Brain microvascular endothelial cell (primary cell): ENCODE data around the gene OR52H1.

Source experiments
- DNase-seq: peaks from one replicate; pipeline ENCODE4 v3.0.0-alpha.2; 2020
- H3K27ac ChIP-seq: fragments of 250-450 bp; sonication (Bioruptor Pico); 2 replicates; pipeline ENCODE4 v1.5.1; 2020; ENCODE audit warnings: mild to moderate bottlenecking, moderate library complexity
- H3K27me3 ChIP-seq: fragments of 250-450 bp; sonication (Bioruptor Pico); replicated peaks from 2 replicates; pipeline ENCODE4 v1.5.1; 2020; ENCODE audit warnings: mild to moderate bottlenecking
- H3K36me3 ChIP-seq: fragments of 250-450 bp; sonication (Bioruptor Pico); replicated peaks from 2 replicates; pipeline ENCODE4 v1.5.1; 2020; ENCODE audit warnings: mild to moderate bottlenecking
- H3K4me3 ChIP-seq: 2 replicates; pipeline ENCODE4 v1.5.1; 2011; ENCODE audit warnings: low read depth, mild to moderate bottlenecking, control low read depth, low read length, moderate library complexity
- in situ Hi-C: cut with HindIII; loops from 2 replicates; pipeline ENCODE4 v1.10.0; 2017; ENCODE audit warnings: low sequenced_read_pairs, low pct_ligation_motif_present
- TF ChIP-seq, protein P1 (sequence below): IDR thresholded peaks from 2 replicates; pipeline ENCODE4 v1.5.1; 2011; ENCODE audit warnings: low read depth, mild to moderate bottlenecking, moderate library complexity, low read length, control low read depth, inconsistent platforms; ENCODE audit errors: missing control alignments

Gene OR52H1

DNA sequence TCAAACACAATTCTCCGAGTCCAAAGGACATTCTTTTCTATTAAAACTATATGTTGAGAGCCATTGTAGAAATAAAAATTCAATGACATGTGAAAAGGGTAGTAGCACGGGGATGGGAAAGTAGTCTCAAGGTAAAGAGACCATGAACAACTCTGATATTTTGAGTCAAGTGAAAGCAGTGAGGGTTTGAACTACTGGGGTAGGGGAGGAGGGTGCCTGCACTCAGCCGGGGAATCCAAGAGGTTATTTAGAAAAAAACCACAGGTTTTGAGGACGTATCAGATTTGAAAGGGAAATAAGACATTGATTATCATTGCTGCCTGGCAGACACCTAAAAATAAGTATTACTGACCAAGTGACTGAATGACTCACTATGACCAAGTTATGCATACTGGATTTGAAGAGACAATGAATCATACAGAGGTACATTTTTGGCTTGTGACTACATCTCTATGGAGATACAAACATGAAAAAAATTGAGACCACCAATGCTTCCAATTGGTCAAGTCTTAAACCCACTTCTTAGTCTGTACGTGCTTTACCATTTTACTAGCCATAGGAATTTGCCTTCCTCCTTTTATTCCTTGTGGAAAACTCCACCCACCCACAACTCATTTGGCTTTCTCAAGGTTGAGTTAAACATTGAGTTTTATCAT, 2.2 kb upstream of the OR52H1 start:
- peak overlapping the region; percentile 13 for H3K27ac ChIP-seq
- no peaks in the 10 kb centered on the region for H3K36me3 ChIP-seq
- H3K27me3 ChIP-seq, result no peaks in the 10 kb centered on the region
- TF ChIP-seq, protein P1, sequence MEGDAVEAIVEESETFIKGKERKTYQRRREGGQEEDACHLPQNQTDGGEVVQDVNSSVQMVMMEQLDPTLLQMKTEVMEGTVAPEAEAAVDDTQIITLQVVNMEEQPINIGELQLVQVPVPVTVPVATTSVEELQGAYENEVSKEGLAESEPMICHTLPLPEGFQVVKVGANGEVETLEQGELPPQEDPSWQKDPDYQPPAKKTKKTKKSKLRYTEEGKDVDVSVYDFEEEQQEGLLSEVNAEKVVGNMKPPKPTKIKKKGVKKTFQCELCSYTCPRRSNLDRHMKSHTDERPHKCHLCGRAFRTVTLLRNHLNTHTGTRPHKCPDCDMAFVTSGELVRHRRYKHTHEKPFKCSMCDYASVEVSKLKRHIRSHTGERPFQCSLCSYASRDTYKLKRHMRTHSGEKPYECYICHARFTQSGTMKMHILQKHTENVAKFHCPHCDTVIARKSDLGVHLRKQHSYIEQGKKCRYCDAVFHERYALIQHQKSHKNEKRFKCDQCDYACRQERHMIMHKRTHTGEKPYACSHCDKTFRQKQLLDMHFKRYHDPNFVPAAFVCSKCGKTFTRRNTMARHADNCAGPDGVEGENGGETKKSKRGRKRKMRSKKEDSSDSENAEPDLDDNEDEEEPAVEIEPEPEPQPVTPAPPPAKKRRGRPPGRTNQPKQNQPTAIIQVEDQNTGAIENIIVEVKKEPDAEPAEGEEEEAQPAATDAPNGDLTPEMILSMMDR, result no peak
- peak; percentile 29 for DNase-seq
- in situ Hi-C loops, result no loop called here
- no peak overlapping the region for H3K4me3 ChIP-seq

DNA sequence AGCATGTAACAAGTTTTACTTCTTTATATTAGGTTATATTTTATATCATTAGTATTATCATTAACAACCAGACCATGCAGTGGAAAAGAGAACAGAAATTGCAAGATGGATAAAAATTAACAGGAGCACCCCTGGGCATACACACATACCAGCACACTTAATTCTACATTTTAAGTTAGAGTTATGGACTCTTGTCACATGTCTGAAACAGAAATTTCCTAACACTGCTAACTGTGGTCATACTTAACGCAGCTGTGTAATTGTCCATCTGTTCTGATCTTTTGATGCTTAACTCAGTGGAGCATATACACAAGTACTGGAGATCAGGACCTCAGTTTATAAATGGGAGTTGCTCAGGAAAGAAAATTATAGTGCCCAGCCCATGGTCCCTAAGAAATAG, 358 bp downstream of the OR52H1 start:
- no peaks in the 10 kb centered on the region for H3K27me3 ChIP-seq
- H3K4me3 ChIP-seq, result no peak overlapping the region
- no peaks in the 10 kb centered on the region for H3K36me3 ChIP-seq
- TF ChIP-seq, protein P1, result no peak
- H3K27ac ChIP-seq, result no peak overlapping the region
- DNase-seq, result no peak
- in situ Hi-C loops, result no loop called here

GRCh38 chr11:5546457-5546856, 1.9 kb downstream of the OR52H1 start:
- TF ChIP-seq, protein P1, result no peak
- no peak overlapping the region for H3K27ac ChIP-seq
- no peak overlapping the region for H3K4me3 ChIP-seq
- no peaks in the 10 kb centered on the region for H3K36me3 ChIP-seq
- in situ Hi-C loops, result no loop called here
- no peaks in the 10 kb centered on the region for H3K27me3 ChIP-seq
- DNase-seq, result no peak

GRCh38 chr11:5541427-5541826, 6.9 kb downstream of the OR52H1 start:
- in situ Hi-C loops, result no loop called here
- no peak overlapping the region for H3K4me3 ChIP-seq
- H3K27me3 ChIP-seq, result no peaks in the 10 kb centered on the region
- no peak for DNase-seq
- H3K27ac ChIP-seq, result no peak overlapping the region
- H3K36me3 ChIP-seq, result no peaks in the 10 kb centered on the region
- TF ChIP-seq, protein P1, result no peak

- H3K27me3 ChIP-seq, result no peaks in the 10 kb centered on the region
- in situ Hi-C loops, result no loop called here
- no peak overlapping the region for H3K4me3 ChIP-seq
- TF ChIP-seq, protein P1, result no peak
- no peak for DNase-seq
- H3K27ac ChIP-seq, result no peak overlapping the region
- no peaks in the 10 kb centered on the region for H3K36me3 ChIP-seq
Observed at GRCh38 chr11:5536482-5536881, 11.9 kb downstream of the OR52H1 start.

DNA sequence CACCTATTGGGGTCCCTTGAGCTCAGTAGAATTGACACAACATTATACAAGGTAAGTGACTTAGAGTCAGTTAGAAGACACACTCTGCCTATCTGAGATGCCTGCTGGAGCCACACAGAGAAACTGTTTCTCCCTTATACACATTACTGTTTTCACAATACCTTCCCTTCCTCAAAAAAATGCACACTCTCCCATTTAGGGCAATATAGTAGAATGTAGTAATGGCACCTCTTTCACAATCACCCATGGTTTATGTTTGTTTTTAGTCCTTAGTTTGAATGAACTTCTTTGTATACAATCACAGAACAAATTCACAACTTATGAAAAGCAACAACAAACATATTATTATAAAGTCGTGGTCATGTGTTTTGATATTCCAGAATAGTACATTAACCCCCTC, 14.3 kb downstream of the OR52H1 start:
- no peaks in the 10 kb centered on the region for H3K27me3 ChIP-seq
- no peak overlapping the region for H3K4me3 ChIP-seq
- no peak overlapping the region for H3K27ac ChIP-seq
- in situ Hi-C loops, result no loop called here
- TF ChIP-seq, protein P1, result no peak
- H3K36me3 ChIP-seq, result no peaks in the 10 kb centered on the region
- no peak for DNase-seq
